CD14-positive monocyte (primary cell): ENCODE results near the gene NTM. TPM values are rescaled to one million over a fixed set of nuclear protein-coding genes. Genes with fewer than 3 reads are reported as not detected.

Experiments used
- DNase-seq, 3 donors: peaks; one replicate each; pipeline ENCODE4 v3.0.0-alpha.2; 2011 to 2022
- H2AFZ ChIP-seq: 2 replicates; pipeline ENCODE4 v1.6.0; 2012; ENCODE audit warnings: mild to moderate bottlenecking, low read depth, low read length, inconsistent platforms; ENCODE audit not compliant: insufficient read depth, poor library complexity, severe bottlenecking
- H3K27ac ChIP-seq, 2 donors: 1 replicate in 1 of 2; 2 replicates in 1 of 2; pipeline ENCODE4 v1.5.1; 2012 to 2013; ENCODE audit warnings: low read length in 2 of 2, control low read depth in 1 of 2, inconsistent platforms in 1 of 2, low read depth in 1 of 2, mild to moderate bottlenecking in 1 of 2
- H3K27me3 ChIP-seq, 2 donors: one replicate each; pipeline versions ENCODE4 v1.6.0 to v1.6.1; 2011 to 2013; ENCODE audit warnings: low read length in 2 of 2; ENCODE audit not compliant: control insufficient read depth in 2 of 2, insufficient read depth in 2 of 2
- H3K36me3 ChIP-seq, 2 donors: replicated peaks in 1 of 2; 1 replicate in 1 of 2; 2 replicates in 1 of 2; pipeline versions ENCODE4 v1.5.1 to v1.6.1; 2012 to 2013; ENCODE audit warnings: low read length in 2 of 2, control low read depth in 1 of 2, inconsistent platforms in 1 of 2, mild to moderate bottlenecking in 1 of 2; ENCODE audit not compliant: insufficient read depth in 2 of 2, control insufficient read depth in 1 of 2
- H3K4me1 ChIP-seq, 2 donors: 1 replicate in 1 of 2; 2 replicates in 1 of 2; pipeline versions ENCODE4 v1.5.1 to v1.6.1; 2012 to 2013; ENCODE audit warnings: low read length in 2 of 2, control low read depth in 1 of 2, inconsistent platforms in 1 of 2, mild to moderate bottlenecking in 1 of 2, moderate library complexity in 1 of 2; ENCODE audit not compliant: insufficient read depth in 2 of 2, control insufficient read depth in 1 of 2
- H3K4me2 ChIP-seq: replicated peaks from 2 replicates; pipeline ENCODE3; 2012; ENCODE audit warnings: low read length, moderate library complexity, mild to moderate bottlenecking; ENCODE audit not compliant: poor library complexity, severe bottlenecking; ENCODE audit errors: extremely low read depth
- H3K4me3 ChIP-seq, 3 experiments: fragments of 200-600 bp in 1 of 3; sonication (generic) in 1 of 3; replicated peaks in 1 of 3; 1 replicate in 2 of 3; 2 replicates in 1 of 3; pipeline ENCODE4 v1.5.1; 2011 to 2013; ENCODE audit warnings: low read length in 3 of 3, mild to moderate bottlenecking in 3 of 3, control low read depth in 2 of 3, low read depth in 2 of 3, inconsistent platforms in 1 of 3, moderate library complexity in 1 of 3
- H3K79me2 ChIP-seq: 2 replicates; pipeline ENCODE4 v1.6.0; 2012; ENCODE audit warnings: mild to moderate bottlenecking, control low read depth, inconsistent platforms, low read length, moderate library complexity; ENCODE audit not compliant: insufficient read depth
- H3K9ac ChIP-seq: 2 replicates; pipeline ENCODE4 v1.6.0; 2017; ENCODE audit warnings: low read length, mild to moderate bottlenecking; ENCODE audit not compliant: insufficient read depth, poor library complexity, severe bottlenecking
- H3K9me3 ChIP-seq, 2 donors: replicated peaks in 1 of 2; 1 replicate in 1 of 2; 2 replicates in 1 of 2; pipeline versions ENCODE4 v1.5.1 to v1.6.1; 2012 to 2013; ENCODE audit warnings: low read length in 2 of 2, control low read depth in 1 of 2; ENCODE audit not compliant: control insufficient read depth in 1 of 2, insufficient read depth in 1 of 2
- H4K20me1 ChIP-seq: 2 replicates; pipeline ENCODE4 v1.6.0; 2012; ENCODE audit warnings: mild to moderate bottlenecking, low read length, control low read depth, moderate library complexity; ENCODE audit not compliant: insufficient read depth
- H3K27ac Mint-ChIP-seq, 7 donors: one replicate each; pipeline ENCODE4 v1.8.0; 2020; ENCODE audit warnings: mild to moderate bottlenecking in 7 of 7, mixed read lengths in 7 of 7, moderate library complexity in 6 of 7, inconsistent platforms in 2 of 7
- H3K27me3 Mint-ChIP-seq, 3 donors: one replicate each; pipeline ENCODE4 v1.8.0; 2021 to 2022; ENCODE audit warnings: low read depth in 3 of 3, mild to moderate bottlenecking in 3 of 3, mixed read lengths in 3 of 3, moderate library complexity in 3 of 3, inconsistent platforms in 1 of 3
- H3K36me3 Mint-ChIP-seq, 2 donors: one replicate each; pipeline ENCODE4 v1.8.0; 2020; ENCODE audit warnings: mixed read lengths in 2 of 2, inconsistent platforms in 1 of 2, mild to moderate bottlenecking in 1 of 2
- H3K4me1 Mint-ChIP-seq: one replicate; pipeline ENCODE4 v1.8.0; 2020; ENCODE audit warnings: mild to moderate bottlenecking, mixed read lengths
- H3K4me3 Mint-ChIP-seq, 2 donors: one replicate each; pipeline ENCODE4 v1.8.0; 2020; ENCODE audit warnings: mild to moderate bottlenecking in 2 of 2, mixed read lengths in 2 of 2, moderate library complexity in 1 of 2
- H3K9me3 Mint-ChIP-seq, 7 donors: one replicate each; pipeline ENCODE4 v1.8.0; 2020 to 2022; ENCODE audit warnings: mixed read lengths in 7 of 7, mild to moderate bottlenecking in 6 of 7, moderate library complexity in 6 of 7, inconsistent platforms in 2 of 7
- WGBS: methylation state at CpG from one replicate; pipeline ENCODE4 v1.1.5; 2013; ENCODE audit warnings: missing lambda C conversion rate; ENCODE audit not compliant: insufficient coverage; 5-methylcytosine and 5-hydroxymethylcytosine counted together
- intact Hi-C, 2 donors: fragments of 100-400 bp; cut with micrococcal nuclease; formaldehyde crosslinking; loops; one replicate each; pipeline versions ENCODE4 v1.15.0 to v1.15.1; 2023
- polyA plus RNA-seq, 3 donors: library from polyadenylated mRNA; depleted of rRNA in 1 of 3; unstranded in 2 of 3; stranded (reverse) in 1 of 3; fragments of 300-500 nt in 2 of 3; fragments of >200 nt in 1 of 3; fragmentation: Illumina TruSeq in 2 of 3; gene quantifications; 1 replicate in 2 of 3; 2 replicates in 1 of 3; pipeline ENCODE4 v1.2.3, GENCODE V29; 2012 to 2021
- TF ChIP-seq, protein P1 (sequence below): fragments of 200-600 bp; IDR thresholded peaks from one replicate; pipeline ENCODE4 v1.8.0; 2022; ENCODE audit warnings: antibody characterized with exemption, mild to moderate bottlenecking

Gene NTM
- polyA plus RNA-seq, 3 donors = not detected

- WGBS = 92% methylated on average over 4 of the region's 10 CpGs
- Mint-ChIP-seq H3K27me3 (peaks cover 0 to 5% (median 2%) of the 10 kb centered on the region in 3 donors), H3K4me3 (no peak overlapping the region), H3K36me3 (no peaks in the 10 kb centered on the region), H3K27ac (no peak overlapping the region), H3K4me1 (no peaks in the 10 kb centered on the region), H3K9me3 (peaks cover 0 to 2% (median 0%) of the 10 kb centered on the region in 7 donors)
- H3K4me2 ChIP-seq = no peak overlapping the region
- H3K36me3 ChIP-seq = no peaks in the 10 kb centered on the region
- no peak overlapping the region for H3K9ac ChIP-seq
- peaks cover 10 to 30% of the 10 kb centered on the region in 2 donors for H3K27me3 ChIP-seq
- H2AFZ ChIP-seq = no peak overlapping the region
- DNase-seq = no peak
- no peak overlapping the region for H3K27ac ChIP-seq
- TF ChIP-seq, protein P1, sequence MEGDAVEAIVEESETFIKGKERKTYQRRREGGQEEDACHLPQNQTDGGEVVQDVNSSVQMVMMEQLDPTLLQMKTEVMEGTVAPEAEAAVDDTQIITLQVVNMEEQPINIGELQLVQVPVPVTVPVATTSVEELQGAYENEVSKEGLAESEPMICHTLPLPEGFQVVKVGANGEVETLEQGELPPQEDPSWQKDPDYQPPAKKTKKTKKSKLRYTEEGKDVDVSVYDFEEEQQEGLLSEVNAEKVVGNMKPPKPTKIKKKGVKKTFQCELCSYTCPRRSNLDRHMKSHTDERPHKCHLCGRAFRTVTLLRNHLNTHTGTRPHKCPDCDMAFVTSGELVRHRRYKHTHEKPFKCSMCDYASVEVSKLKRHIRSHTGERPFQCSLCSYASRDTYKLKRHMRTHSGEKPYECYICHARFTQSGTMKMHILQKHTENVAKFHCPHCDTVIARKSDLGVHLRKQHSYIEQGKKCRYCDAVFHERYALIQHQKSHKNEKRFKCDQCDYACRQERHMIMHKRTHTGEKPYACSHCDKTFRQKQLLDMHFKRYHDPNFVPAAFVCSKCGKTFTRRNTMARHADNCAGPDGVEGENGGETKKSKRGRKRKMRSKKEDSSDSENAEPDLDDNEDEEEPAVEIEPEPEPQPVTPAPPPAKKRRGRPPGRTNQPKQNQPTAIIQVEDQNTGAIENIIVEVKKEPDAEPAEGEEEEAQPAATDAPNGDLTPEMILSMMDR = no peak
- H3K9me3 ChIP-seq = no peaks in the 10 kb centered on the region
- H3K4me1 ChIP-seq = no peaks in the 10 kb centered on the region
- intact Hi-C loops = no loop called here
- H4K20me1 ChIP-seq = no peaks in the 10 kb centered on the region
- H3K79me2 ChIP-seq = no peaks in the 10 kb centered on the region
- H3K4me3 ChIP-seq = no peak overlapping the region
Measured at GRCh38 chr11:131372234-131372962, 2.0 kb downstream of the NTM start.

GRCh38 chr11:131373095-131373725, 2.8 kb downstream of the NTM start:
- Mint-ChIP-seq H3K9me3 (peaks cover 0 to 2% (median 0%) of the 10 kb centered on the region in 7 donors), H3K27ac (no peak overlapping the region), H3K36me3 (no peaks in the 10 kb centered on the region), H3K27me3 (peaks cover 0 to 5% (median 2%) of the 10 kb centered on the region in 3 donors), H3K4me1 (no peaks in the 10 kb centered on the region), H3K4me3 (no peak overlapping the region)
- H3K4me3 ChIP-seq = no peak overlapping the region
- H4K20me1 ChIP-seq = no peaks in the 10 kb centered on the region
- no peak overlapping the region for H3K4me2 ChIP-seq
- no peak overlapping the region for H2AFZ ChIP-seq
- H3K27ac ChIP-seq = no peak overlapping the region
- H3K9ac ChIP-seq = no peak overlapping the region
- intact Hi-C loops = no loop called here
- H3K27me3 ChIP-seq = peaks cover 10 to 30% of the 10 kb centered on the region in 2 donors
- DNase-seq = no peak
- WGBS = 61% methylated on average over 6 of the region's 9 CpGs
- H3K79me2 ChIP-seq = no peaks in the 10 kb centered on the region
- TF ChIP-seq, protein P1 = no peak
- H3K9me3 ChIP-seq = no peaks in the 10 kb centered on the region
- no peaks in the 10 kb centered on the region for H3K4me1 ChIP-seq
- H3K36me3 ChIP-seq = no peaks in the 10 kb centered on the region
